ENCODE data around the gene KLRK1.
A peak's percentile ranks its signal among the peaks of the same experiment; 100 is the strongest.
"Not testable (repeated sequence)": the region's sequence is repeated elsewhere in the genome, so short reads cannot be mapped to it uniquely, and the experiment has no call there.

The KLRK1 gene

DNA sequence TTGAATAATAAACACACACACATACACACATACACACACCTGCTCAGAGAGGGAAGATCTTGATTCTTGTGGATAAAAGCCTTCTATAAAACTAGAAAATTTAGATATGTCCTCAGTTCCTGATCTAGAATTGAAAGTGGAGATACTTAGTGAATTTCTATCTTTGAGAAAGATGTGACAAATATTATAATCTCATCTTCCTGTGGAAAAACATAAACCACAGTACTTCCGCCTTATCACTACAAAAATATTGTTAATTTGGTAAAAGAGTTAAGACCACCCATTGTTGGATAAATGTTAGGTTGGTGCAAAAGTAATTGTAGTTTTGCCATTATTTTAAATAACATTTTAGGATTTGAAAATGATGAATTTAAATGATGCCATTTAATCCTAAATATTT lies at the start of gene KLRK1:
TSS of gene KLRK1 (minus strand) at position 138 of the 400 bp plus-strand sequence. CDS start 1,231 bp downstream, outside the sequence.
- DNase-seq, result no peak

DNA sequence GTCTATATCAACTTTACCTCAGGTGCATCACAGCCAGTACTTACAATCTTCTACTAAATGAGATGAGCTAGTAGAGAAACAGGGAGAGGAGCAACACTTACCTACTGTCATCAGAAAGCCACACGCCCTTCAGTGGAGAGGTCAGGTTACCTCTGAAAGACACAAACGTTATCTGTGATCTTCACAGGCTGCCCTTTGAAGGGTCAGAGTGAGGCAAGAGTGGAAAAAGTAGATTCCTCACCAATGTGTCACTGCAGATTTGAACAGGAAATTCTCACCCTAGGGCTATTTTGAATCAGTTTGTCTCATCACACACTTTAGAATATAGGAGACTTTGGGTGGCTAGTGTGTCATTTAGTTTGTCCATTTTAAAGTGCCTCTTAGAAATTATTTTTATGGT lies 47.8 kb upstream of the KLRK1 start:
- DNase-seq, result not testable (repeated sequence)

DNA sequence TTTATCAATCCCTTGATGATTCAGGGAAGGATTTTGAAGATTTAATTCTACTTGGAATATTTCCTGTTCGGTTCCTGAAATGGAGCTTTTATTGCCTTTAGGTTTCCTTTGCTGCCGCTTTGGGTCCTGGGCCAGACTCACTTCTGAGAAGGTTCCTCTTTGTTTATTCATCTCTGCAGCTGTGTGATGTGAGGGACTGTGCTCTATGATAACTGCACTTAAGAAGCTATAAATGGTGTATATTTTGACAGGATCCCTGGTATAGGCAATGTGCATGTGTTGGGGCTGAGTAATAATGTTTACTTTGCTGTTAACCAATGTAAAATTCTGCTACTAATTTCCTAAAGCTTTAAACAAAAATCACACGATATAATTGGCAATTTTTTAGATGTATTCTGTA lies 46.0 kb upstream of the KLRK1 start, which contains the start of gene KLRC2:
TSS of gene KLRC2 (minus strand) at position 195 of the 400 bp plus-strand sequence. CDS start at position 171, 24 bp downstream.
- DNase-seq, result peak in 1 of 2 experiments; percentile 7

DNA sequence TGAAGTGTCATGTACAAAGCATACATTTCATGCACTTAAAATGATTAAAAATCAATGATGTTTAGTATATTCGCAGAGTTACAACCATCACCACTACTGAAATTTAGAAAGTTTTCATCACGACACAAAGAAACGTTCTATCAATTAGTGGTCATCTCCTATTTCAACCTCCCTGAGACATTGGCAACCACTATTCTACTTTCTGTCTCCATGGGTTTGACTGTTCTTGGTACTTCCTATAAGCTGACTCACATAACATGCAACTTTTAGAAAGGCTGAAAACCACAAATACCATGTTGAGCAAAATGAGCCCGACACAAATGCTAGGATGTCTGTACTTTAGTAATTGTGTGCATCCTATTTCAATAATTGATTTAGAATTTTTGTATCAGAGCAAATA lies 40.8 kb upstream of the KLRK1 start:
- not testable (repeated sequence) for DNase-seq

DNA sequence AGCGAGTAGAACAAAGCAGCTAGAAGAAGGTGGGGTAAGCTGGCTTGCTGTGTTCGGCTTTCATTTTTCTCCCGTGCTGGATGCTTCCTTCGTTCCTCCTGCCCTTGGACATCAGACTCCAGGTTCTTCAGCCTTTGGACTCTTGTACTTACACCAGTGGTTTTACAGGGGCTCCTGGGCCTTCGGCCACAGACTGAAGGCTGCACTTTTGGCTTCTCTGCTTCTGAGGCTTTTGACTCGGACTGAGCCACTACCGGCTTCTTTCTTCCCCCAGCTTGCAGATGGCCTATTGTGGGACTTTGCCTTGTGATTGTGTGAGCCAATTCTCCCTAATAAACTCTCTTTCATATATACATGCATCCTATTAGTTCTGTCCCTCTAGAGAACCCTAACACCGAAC lies 36.1 kb upstream of the KLRK1 start:
- DNase-seq, result not testable (repeated sequence)

DNA sequence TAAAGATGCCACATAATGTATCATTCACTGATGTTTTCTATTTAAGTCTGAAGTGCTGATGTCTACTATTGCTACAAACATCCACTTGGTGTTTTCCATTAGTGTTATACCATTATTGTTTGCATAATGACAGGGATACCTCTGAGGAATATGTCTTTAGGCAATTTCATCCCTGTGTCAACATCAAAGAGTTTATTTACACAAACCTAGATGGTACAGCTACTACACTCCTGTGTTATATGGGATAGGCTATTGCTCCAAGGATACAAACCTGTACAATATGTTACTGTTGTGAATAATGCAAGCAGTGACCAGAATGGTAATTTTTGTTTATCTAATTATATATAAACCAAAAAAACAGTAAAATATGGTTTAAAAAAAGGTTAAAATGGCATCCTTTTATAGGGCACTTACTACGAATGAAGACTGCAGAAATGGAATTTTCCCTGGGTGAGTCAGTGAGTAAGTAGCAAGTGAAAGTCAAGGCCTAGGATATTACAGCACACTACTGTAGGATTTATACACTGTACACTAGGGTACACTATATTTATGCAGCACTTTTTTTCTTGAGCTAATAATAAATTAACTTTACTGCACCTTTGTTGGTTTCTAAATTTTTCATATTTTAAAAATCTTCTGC lies 34.5 kb upstream of the KLRK1 start:
- peak in 1 of 2 experiments; percentile 30 for DNase-seq

DNA sequence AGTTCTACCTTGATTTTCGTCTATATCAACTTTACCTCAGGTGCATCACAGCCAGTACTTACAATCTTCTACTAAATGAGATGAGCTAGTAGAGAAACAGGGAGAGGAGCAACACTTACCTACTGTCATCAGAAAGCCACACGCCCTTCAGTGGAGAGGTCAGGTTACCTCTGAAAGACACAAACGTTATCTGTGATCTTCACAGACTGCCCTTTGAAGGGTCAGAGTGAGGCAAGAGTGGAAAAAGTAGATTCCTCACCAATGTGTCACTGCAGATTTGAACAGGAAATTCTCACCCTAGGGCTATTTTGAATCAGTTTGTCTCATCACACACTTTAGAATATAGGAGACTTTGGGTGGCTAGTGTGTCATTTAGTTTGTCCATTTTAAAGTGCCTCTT lies 32.3 kb upstream of the KLRK1 start:
- not testable (repeated sequence) for DNase-seq

DNA sequence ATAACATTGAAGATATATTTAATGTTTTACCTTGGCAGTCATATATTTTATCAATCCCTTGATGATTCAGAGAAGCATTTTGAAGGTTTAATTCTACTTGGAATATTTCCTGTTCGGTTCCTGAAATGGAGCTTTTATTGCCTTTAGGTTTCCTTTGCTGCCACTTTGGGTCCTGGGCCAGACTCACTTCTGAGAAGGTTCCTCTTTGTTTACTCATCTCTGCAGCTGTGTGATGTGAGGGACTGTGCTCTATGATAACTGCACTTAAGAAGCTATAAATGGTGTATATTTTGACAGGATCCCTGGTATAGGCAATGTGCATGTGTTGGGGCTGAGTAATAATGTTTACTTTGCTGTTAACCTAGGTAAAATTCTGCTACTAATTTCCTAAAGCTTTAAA lies 30.5 kb upstream of the KLRK1 start, which contains the start of gene KLRC3:
TSS of gene KLRC3 (minus strand) at position 262 of the 400 bp plus-strand sequence. CDS start at position 217, 45 bp downstream.
- not testable (repeated sequence) for DNase-seq

DNA sequence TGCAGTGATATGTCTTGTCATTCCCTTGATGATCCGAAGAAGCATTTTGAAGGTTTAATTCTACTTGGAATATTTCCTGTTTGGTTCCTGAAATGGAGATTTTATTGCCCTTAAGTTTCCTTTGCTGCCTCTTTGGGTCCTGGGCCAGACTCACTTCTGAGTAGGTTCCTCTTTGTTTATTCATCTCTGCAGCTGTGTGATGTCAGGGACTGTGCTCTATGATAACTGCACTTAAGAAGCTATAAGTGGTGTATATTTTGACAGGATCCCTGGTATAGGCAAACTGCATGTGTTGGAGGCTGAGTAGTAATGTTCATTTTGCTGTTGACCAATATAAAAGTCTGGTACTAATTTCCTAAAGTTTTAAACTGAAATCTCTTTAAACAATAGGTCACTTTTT lies 19.6 kb upstream of the KLRK1 start, which contains the start of gene KLRC4:
TSS of gene KLRC4 (minus strand) at position 366 of the 400 bp plus-strand sequence. CDS start at position 184, 182 bp downstream.
- DNase-seq, result peak; percentile 24 to 25

DNA sequence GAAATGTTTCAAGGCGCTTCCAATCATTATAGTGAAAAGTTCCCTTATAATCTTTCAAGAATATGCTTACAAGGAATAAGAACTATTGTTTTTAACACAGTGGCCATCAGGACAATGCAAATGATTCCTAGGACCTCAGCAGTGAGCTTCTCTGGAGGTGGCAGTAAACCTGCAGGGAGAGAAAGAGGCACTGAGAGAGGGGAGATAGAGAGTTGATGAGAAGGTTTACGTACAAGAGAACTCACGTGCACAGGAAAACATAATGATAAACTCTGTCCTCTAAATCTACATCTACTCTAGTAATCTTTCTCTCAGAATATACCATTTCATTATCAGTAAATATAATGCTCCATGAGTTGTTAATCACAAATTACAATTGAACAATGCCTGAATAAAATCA lies 19.0 kb upstream of the KLRK1 start:
- peak in 1 of 2 experiments; percentile 6 for DNase-seq

DNA sequence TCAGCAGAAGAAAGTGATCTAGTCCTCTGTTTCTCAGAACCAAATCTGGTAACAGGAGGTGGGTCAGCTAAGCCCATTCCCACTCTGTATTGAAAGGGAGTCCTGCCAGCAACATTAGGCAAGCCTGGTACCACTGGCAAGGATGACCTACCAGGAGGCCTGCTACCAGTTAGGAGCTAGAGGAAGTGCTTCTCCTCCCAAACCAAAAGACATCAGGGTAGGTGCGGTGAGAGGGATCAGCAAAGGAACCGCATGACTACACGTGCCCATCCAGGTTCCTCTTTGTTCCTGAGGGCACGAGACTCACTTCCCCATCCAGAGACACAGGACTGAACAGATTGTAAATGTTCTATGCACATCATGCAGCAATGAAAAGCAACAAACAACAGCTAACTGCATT lies 16.9 kb upstream of the KLRK1 start:
- no peak for DNase-seq

DNA sequence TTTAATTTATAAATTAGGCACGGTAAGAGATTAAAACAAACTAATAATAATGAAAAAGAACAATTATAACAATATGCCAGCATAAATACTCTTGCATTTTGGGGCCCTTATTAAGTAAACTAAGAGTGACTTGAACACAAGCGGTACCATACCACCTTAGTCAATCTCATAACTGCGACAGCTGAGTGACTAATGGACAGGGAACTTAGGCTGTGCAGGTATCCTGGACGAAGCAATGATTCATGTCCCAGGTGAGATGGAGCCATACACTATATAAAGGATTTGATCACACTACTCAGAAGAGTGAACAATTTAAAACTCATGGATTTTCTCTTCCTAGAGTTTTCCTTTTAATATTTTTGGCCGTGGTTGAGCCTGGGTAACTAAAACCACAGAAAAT lies 15.5 kb upstream of the KLRK1 start:
- no peak for DNase-seq

DNA sequence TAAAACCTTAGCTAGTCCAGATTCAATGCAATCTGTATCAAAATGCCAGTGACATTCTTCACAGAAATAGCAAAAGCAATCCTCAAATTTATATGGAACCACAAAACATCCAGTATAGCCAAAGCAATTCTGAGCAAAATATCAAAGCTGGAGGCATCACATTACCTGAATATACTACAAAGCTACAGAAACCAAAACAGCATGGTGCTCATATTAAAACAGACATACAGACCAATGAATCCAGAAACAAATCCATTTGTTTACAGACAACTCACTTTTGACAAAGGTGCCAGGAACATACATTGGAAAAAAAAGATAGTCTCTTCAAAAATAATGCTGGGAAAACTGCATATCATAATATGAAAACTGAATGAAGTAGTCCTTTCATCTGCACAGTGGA lies 15.0 kb upstream of the KLRK1 start:
- no peak for DNase-seq

DNA sequence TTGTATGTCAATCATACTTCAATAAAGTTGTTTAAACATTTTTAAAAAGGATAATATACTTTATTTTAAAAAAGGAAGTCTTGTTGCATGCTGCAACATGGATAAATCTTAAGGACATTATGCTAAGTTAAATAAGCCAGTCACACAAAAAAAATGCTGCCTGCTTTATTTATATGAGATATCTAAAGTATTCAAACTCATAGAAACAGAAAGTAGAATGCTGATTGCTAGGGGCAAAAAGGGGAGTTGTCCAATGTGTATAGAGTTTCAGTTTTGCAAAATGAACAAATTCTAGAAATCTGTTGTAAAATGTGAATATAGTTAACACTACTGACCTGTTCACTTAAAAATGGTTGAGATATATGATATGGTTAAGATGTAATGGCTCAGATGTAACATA lies 11.0 kb upstream of the KLRK1 start:
- DNase-seq, result no peak

DNA sequence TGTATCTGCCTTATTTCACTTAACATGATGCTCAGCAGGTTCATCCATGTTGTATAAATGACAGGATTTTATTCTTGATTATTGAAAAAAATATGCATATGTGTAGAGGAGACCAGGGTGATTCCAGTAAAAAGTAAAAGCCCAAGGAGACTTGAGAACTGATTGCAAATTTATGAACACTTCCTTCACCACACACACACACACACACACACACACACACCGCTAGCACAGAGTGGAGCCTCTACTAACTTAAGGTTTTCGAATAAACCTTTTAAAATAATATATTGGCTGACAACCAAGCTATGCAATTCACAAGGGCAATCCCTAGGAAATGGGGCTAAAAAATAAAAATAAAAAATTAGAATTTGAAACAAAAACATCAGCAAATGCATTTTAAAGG lies 8.3 kb upstream of the KLRK1 start:
- no peak for DNase-seq

DNA sequence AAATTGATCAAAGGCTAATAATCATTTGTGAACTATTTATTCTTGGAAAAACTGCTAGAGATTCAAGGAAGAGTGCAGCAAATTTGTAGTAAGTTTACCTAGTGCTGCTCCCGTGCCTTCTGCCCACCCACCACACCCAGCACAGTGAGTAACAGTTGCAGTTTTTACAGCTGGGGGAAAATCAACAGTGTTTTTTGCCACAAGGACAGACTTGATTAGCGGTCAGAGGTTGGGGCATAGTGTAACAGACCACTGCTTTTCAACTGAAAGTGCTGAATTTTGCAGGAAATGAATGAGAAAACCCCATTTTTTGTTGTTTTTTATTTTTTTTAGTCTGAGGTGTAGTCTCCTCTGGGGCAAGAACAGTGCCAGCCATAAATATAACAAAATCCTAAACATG lies 7.5 kb upstream of the KLRK1 start:
- no peak for DNase-seq

DNA sequence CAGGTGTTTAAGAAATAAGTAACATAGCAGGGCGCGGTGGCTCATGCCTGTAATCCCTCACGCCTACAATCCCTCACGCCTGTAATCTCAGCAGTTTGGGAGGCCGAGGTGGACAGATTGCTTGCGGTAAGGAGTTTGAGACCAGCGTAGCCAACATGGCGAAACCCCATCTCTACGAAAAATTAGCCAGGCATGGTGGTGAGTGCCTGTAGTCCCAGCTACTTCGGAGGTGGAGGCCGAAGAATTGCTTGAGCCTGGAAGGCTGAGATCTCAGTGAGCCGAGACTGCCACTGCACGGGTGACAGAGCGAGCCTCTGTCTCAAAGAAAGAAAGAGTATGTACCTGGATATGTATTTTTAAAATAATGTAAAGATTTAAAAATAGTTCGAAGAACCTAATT lies 6.3 kb upstream of the KLRK1 start:
- not testable (repeated sequence) for DNase-seq

DNA sequence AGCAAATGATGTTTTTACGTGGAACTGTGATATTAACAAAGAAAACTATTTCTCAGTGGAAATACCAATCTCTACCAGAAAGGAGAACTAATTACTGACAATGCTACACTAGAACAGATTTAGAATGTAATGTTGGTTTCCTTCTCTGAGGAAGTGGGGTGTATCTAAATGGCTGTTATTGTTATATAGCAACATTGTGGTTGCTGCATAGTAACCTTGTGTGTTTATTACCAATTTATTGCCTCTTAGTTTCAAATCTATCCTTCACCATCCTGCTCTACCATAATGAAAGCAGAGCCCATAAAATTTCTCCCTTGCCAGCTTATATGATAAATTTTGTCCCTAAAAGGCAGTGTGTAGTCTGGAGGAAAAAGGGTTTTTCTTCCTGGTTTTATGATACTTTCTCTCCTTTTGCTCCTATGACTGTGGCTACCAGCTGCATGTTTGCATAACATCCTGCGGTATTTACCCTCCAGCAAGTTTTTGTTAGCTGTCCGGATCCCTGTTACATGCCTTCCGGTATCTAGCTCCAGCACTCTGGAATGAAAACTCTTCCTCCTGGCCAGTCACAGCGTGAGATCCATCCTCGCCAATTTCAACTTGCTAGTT lies 5.7 kb upstream of the KLRK1 start:
- DNase-seq, result peak; percentile 48 to 74

DNA sequence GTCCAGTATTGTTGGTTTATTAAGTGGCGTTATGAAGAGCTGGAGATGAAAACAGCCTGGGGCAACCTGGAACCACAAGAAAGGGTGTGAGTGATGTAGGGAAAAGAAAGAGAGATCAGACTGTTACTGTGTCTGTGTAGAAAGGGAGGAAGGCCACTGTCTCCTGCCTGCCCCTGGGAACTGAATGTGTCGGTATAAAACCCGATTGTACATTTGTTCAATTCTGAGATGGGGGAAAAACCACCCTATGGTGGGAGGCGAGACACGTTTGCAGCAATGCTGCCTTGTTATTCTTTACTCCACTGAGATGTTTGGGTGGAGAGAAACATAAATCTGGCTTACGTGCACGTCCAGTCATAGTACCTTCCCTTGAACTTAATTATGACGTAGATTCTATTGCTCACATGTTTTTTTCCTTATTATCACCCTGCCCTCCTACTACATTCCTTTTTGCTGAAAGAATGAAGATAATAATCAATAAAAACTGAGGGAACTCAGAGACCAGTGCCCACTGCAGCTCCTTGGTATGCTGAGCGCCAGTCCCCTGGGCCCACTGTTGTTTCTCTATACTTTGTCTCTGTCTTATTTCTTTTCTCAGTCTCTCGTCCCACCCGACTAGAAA lies 4.8 kb upstream of the KLRK1 start:
- DNase-seq, result not testable (repeated sequence)

DNA sequence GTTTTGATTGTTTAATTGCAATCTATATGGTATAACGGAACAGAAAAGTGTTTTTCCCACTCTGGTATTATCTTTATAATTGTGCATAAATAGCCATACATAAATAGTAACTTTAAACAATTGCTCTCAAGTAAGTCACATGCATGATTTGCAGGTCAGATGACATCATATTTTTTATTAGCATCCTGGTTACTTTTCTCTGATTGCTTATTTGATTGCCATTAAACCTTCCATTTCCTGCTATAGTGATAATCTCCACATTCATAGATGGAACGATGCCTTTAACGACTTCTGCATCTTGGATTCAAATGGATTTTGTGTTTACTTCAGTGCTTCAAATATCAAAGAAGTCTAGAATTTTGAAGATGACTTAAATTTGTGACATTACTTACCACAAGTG lies 3.5 kb upstream of the KLRK1 start:
- no peak for DNase-seq

DNA sequence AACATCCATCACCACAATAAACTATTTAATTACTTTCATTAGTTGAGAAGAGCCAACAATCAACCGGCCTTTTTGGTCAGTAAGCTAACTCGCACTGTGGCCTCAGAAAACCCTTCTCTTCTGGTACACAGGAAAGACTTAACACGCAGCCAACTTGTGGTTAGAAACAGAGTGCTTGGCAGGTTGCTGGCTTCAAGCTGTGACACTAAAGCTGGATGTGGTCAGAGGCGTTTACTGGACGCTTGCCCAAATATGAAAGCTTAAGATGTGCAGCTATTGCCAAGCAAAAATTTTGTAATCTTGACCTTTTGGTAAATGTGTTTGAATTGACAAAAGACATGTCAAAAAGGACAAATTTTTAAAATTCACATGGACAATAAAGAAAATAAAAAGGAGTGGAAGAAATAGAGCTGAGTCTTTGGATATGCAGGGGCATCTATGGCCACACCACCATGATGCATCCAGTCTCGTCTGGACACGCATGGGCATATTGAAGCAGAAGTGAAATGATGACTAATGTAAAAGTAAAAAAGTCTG lies 2.6 kb upstream of the KLRK1 start:
- DNase-seq, result no peak

DNA sequence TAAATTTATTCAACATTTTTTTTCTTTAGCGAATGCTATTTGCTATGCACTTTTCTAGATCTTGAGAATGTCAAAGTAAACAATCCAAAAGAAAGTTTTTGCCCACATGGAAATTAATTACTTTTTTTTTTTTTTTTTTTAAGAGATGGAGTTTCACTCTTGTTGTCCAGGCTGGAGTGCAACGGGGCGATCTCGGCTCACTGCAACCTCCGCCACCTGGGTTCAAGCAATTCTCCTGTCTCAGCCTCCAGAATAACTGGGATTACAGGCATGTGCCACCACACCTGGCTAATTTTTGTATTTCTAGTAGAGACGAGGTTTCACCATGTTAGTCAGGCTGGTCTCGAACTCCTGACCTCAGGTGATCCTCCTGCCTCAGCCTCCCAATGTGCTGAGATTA lies 1.1 kb upstream of the KLRK1 start:
- DNase-seq, result not testable (repeated sequence)

DNA sequence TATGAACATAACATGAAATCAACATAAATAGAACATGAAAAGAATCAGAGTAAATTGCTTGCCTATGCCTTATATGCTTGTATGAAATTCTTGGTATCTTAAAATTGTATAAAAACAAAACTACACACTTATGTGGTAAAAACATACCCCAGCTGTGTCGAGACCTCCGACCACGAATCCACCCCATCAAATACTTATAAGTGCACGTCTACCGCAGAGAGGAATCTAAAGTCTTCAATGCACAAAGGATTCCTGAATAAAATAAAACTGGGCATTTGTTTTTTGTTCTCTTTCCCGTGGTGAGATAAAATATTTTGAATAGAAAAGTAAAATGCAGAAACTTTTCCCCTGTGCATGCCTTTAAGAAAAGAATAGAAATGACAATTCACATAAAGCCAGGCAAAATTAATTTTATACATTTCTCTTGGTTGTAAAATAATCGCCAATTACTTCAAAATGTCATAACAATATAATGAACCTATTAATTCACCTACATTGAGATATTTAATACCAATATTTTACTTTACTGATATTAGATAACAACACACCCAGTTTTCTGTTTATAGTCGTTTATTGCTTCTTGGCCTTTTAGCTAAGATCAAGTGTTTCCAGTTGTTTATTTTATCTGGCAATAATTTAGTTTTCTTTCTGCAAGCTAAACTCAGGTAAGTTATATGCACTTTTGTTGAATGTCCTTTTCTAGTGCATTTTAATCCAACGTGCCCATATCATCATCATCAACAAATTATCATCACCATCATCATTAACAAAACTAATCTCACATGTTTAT lies 1.0 kb downstream of the KLRK1 start:
- no peak for DNase-seq
